ENCODE data around the gene MXRA8.

MXRA8 gene

GRCh38 chr1:1399187-1399871, 41.0 kb upstream of the MXRA8 start, which contains the start of gene CCNL2:
Gene CCNL2, minus strand, starts transcription at chr1:1399335. Its CDS starts 29 bp downstream, at chr1:1399306.
- Histone ChIP-seq H3K27me3 (ENCODE audit: control insufficient read depth, insufficient read depth, low read length) (no peaks in the 10 kb centered on the region), H3K4me1 (ENCODE audit: control insufficient read depth, insufficient read depth, low read length) (peaks cover 14% of the 10 kb centered on the region), H3K36me3 (ENCODE audit: control insufficient read depth, insufficient read depth, low read length) (peaks cover 26% of the 10 kb centered on the region), H3K9ac (ENCODE audit: low read length) (peak within 1 kb of the TSS; percentile 94), H3K27ac (ENCODE audit: low read depth, low read length) (peak within 1 kb of the TSS; percentile 91), H3K4me3 (ENCODE audit: low read length) (peak within 1 kb of the TSS; percentile 98)

DNA sequence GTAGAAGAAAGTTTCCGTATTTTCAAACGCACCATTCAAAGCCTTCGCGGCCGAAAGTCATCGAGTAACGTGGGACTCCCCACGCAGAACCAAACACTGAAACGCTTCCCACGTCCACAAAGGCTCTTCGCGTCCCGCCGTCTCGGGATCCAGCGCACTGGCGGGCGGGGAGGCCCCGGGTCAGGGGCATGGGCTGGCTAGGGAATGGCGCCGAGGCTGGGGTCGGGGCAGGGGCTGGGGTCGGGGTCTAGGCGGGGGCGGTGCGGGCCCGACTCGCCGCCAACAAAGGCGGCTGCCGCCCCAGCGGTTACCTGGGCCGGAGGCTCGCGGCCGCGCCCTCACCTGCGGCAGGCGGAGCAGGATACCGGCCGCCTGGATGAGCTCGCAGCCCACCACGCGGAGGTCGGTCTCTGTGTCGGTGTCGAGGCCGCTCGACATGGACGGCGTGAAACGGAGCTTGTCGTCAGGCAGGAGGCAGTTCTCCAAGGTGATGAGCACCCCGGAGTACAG, 40.4 kb upstream of the MXRA8 start:
- Histone ChIP-seq H3K4me1 (ENCODE audit: control insufficient read depth, insufficient read depth, low read length) (peaks cover 14% of the 10 kb centered on the region), H3K4me3 (ENCODE audit: low read length) (peak overlapping the region; percentile 93), H3K9ac (ENCODE audit: low read length) (peak overlapping the region; percentile 89), H3K36me3 (ENCODE audit: control insufficient read depth, insufficient read depth, low read length) (peaks cover 31% of the 10 kb centered on the region), H3K27me3 (ENCODE audit: control insufficient read depth, insufficient read depth, low read length) (no peaks in the 10 kb centered on the region), H3K27ac (ENCODE audit: low read depth, low read length) (peak overlapping the region; percentile 91)

GRCh38 chr1:1397839-1398523, 39.6 kb upstream of the MXRA8 start:
- no peak overlapping the region for H3K27ac ChIP-seq (ENCODE audit: low read depth, low read length)
- H3K27me3 ChIP-seq (ENCODE audit: control insufficient read depth, insufficient read depth, low read length), result no peaks in the 10 kb centered on the region
- peak overlapping the region; percentile 49 for H3K9ac ChIP-seq (ENCODE audit: low read length)
- H3K36me3 ChIP-seq (ENCODE audit: control insufficient read depth, insufficient read depth, low read length), result peaks cover 38% of the 10 kb centered on the region
- peak overlapping the region; percentile 93 for H3K4me3 ChIP-seq (ENCODE audit: low read length)
- peaks cover 14% of the 10 kb centered on the region for H3K4me1 ChIP-seq (ENCODE audit: control insufficient read depth, insufficient read depth, low read length)

- Histone ChIP-seq H3K36me3 (ENCODE audit: control insufficient read depth, insufficient read depth, low read length) (peaks cover 40% of the 10 kb centered on the region), H3K4me1 (ENCODE audit: control insufficient read depth, insufficient read depth, low read length) (peaks cover 11% of the 10 kb centered on the region), H3K27ac (ENCODE audit: low read depth, low read length) (no peak overlapping the region), H3K4me3 (ENCODE audit: low read length) (no peak overlapping the region), H3K27me3 (ENCODE audit: control insufficient read depth, insufficient read depth, low read length) (no peaks in the 10 kb centered on the region), H3K9ac (ENCODE audit: low read length) (no peak overlapping the region)
Observed at GRCh38 chr1:1395166-1395565, 36.8 kb upstream of the MXRA8 start.

DNA sequence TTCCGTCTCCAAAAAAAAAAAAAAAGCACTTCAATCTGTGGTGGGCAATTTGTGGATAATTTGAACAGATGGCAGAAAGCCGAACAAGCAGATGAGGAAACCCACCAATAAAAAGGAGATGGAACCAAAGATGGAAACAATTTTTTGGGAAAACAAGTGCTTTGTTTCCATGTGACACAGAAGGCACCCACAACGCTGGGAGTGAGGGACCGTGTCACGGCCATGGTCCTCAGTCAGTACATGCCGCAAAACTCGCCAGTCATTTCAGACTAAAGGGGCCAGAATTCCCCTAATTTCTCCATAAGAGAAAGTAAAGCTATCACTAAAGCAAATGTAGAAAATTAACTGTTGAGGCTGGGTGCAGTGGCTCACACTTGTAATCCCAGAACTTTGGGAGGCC, 35.8 kb upstream of the MXRA8 start:
- Histone ChIP-seq H3K36me3 (ENCODE audit: control insufficient read depth, insufficient read depth, low read length) (peaks cover 48% of the 10 kb centered on the region), H3K9ac (ENCODE audit: low read length) (no peak overlapping the region), H3K4me3 (ENCODE audit: low read length) (no peak overlapping the region), H3K4me1 (ENCODE audit: control insufficient read depth, insufficient read depth, low read length) (peaks cover 6% of the 10 kb centered on the region), H3K27me3 (ENCODE audit: control insufficient read depth, insufficient read depth, low read length) (no peaks in the 10 kb centered on the region), H3K27ac (ENCODE audit: low read depth, low read length) (no peak overlapping the region)

DNA sequence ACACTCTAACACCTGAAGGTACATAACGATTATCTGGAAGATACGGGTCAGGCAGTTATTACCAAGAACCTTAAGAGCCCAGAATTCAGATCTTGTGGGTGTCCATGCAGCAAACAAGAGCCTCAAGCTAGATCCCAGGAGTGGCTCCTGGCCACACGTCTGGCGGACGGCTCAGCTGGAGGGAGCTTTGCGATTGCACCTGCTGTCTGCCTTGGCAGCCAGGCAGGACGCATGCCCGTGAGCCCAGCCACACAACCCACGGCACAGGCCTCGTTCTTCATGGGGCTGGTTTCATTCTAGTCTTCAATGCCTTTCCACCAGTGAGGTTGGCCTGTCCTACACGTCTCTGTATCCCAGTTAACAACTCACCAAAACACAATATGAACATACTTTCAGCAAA, 35.1 kb upstream of the MXRA8 start:
- H3K4me1 ChIP-seq (ENCODE audit: control insufficient read depth, insufficient read depth, low read length), result peaks cover 6% of the 10 kb centered on the region
- H3K36me3 ChIP-seq (ENCODE audit: control insufficient read depth, insufficient read depth, low read length), result peaks cover 49% of the 10 kb centered on the region
- no peak overlapping the region for H3K27ac ChIP-seq (ENCODE audit: low read depth, low read length)
- no peak overlapping the region for H3K4me3 ChIP-seq (ENCODE audit: low read length)
- H3K27me3 ChIP-seq (ENCODE audit: control insufficient read depth, insufficient read depth, low read length), result no peaks in the 10 kb centered on the region
- H3K9ac ChIP-seq (ENCODE audit: low read length), result no peak overlapping the region

- H3K4me1 ChIP-seq (ENCODE audit: control insufficient read depth, insufficient read depth, low read length), result peaks cover 2% of the 10 kb centered on the region
- no peak overlapping the region for H3K4me3 ChIP-seq (ENCODE audit: low read length)
- H3K9ac ChIP-seq (ENCODE audit: low read length), result no peak overlapping the region
- H3K27ac ChIP-seq (ENCODE audit: low read depth, low read length), result no peak overlapping the region
- H3K27me3 ChIP-seq (ENCODE audit: control insufficient read depth, insufficient read depth, low read length), result no peaks in the 10 kb centered on the region
- peaks cover 52% of the 10 kb centered on the region for H3K36me3 ChIP-seq (ENCODE audit: control insufficient read depth, insufficient read depth, low read length)
Observed at GRCh38 chr1:1393014-1393413, 34.7 kb upstream of the MXRA8 start.

DNA sequence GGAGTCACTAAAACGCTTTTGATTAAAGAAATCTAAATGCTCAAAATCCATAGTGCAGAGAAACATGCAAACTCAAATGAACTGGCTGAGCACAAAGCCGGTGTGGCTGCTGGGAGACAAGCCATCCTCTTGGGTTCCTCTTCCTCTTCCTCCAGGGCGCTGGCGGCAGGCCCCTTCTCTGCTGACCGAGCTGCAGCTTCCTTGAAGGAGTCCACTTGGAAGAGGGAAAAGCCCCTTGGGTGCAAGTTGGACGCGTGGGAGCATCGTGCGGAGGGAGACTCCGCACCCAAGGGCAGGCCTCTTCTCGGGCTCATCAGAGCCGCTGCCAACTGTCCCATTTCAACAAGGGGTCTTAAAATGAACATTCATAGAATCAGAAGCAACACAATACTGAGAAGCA, 32.9 kb upstream of the MXRA8 start:
- no peak overlapping the region for H3K9ac ChIP-seq (ENCODE audit: low read length)
- H3K36me3 ChIP-seq (ENCODE audit: control insufficient read depth, insufficient read depth, low read length), result peaks cover 60% of the 10 kb centered on the region
- no peak overlapping the region for H3K27ac ChIP-seq (ENCODE audit: low read depth, low read length)
- H3K27me3 ChIP-seq (ENCODE audit: control insufficient read depth, insufficient read depth, low read length), result no peaks in the 10 kb centered on the region
- no peak overlapping the region for H3K4me3 ChIP-seq (ENCODE audit: low read length)
- no peaks in the 10 kb centered on the region for H3K4me1 ChIP-seq (ENCODE audit: control insufficient read depth, insufficient read depth, low read length)

- Histone ChIP-seq H3K9ac (ENCODE audit: low read length) (no peak overlapping the region), H3K4me3 (ENCODE audit: low read length) (no peak overlapping the region), H3K36me3 (ENCODE audit: control insufficient read depth, insufficient read depth, low read length) (peaks cover 64% of the 10 kb centered on the region), H3K27ac (ENCODE audit: low read depth, low read length) (no peak overlapping the region), H3K4me1 (ENCODE audit: control insufficient read depth, insufficient read depth, low read length) (no peaks in the 10 kb centered on the region), H3K27me3 (ENCODE audit: control insufficient read depth, insufficient read depth, low read length) (no peaks in the 10 kb centered on the region)
Observed at GRCh38 chr1:1390675-1391074, 32.3 kb upstream of the MXRA8 start.

DNA sequence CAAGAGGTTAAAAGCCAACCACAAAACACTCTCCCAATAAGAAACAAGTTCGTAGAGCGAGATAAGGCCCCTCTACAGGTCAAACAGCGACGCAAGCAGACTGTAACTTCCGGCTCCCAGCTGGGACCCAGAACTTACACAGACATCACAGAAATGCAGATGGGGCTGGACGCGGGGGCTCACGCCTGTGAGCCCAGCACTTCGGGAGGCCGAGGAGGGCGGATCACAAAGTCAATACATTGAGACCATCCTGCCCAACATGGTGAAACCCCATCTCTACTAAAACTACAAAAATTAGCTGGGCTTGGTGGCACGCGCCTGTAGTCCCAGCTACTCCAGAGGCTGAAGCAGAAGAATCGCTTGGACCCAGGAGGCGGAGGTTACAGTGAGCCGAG, 29.7 kb upstream of the MXRA8 start:
- Histone ChIP-seq H3K4me1 (ENCODE audit: control insufficient read depth, insufficient read depth, low read length) (no peaks in the 10 kb centered on the region), H3K36me3 (ENCODE audit: control insufficient read depth, insufficient read depth, low read length) (peaks cover 48% of the 10 kb centered on the region), H3K9ac (ENCODE audit: low read length) (no peak overlapping the region), H3K4me3 (ENCODE audit: low read length) (no peak overlapping the region), H3K27me3 (ENCODE audit: control insufficient read depth, insufficient read depth, low read length) (no peaks in the 10 kb centered on the region), H3K27ac (ENCODE audit: low read depth, low read length) (no peak overlapping the region)

DNA sequence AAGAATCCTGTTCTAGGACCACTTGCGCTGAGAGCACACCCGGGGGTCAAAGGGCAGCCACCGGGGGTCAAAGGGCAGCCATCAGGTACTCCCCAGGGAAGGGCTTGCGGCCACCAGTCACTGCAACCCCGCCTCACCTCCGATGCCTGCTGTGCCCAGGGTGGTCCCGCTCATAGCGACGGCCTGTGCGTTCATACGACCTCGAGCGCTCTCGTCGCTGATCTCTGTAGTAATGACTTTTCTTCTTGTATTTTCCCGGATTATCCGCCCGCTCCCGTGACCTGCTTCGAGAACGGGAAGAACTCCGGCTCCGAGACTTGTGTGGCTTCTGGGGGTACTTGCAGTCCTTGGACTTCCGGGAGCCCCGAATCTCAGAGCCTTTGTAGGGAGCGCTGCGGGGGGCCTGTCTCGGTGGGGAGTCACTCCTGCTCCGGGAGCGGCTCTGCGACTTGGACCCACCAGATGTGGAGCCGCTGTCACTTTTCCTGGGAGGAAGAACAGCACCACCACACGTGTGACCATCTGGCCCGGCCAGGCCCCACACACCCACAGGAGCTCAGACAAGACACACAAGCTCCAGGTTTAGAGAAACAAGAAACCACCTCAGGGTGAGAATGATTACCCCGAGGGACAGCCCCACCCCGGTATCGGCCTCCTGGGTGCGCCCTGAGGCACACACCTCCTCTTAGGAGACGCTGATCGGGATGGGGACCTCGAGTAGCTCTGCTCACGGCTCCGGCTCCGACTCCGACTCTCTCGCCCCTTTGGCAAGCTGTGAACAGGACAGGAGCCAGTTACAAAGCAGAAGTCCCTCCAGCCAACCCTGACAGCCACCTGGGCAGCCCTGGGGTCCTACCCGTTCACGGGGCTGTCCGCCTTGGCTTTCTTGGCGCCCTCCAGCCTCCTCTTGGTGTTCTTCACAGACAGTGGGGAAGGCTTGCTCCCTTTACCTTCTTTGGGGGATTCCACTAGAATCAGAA, 29.0 kb upstream of the MXRA8 start:
- H3K27ac ChIP-seq (ENCODE audit: low read depth, low read length), result no peak overlapping the region
- H3K9ac ChIP-seq (ENCODE audit: low read length), result no peak overlapping the region
- no peak overlapping the region for H3K4me3 ChIP-seq (ENCODE audit: low read length)
- H3K27me3 ChIP-seq (ENCODE audit: control insufficient read depth, insufficient read depth, low read length), result no peaks in the 10 kb centered on the region
- H3K36me3 ChIP-seq (ENCODE audit: control insufficient read depth, insufficient read depth, low read length), result peaks cover 42% of the 10 kb centered on the region
- no peaks in the 10 kb centered on the region for H3K4me1 ChIP-seq (ENCODE audit: control insufficient read depth, insufficient read depth, low read length)

DNA sequence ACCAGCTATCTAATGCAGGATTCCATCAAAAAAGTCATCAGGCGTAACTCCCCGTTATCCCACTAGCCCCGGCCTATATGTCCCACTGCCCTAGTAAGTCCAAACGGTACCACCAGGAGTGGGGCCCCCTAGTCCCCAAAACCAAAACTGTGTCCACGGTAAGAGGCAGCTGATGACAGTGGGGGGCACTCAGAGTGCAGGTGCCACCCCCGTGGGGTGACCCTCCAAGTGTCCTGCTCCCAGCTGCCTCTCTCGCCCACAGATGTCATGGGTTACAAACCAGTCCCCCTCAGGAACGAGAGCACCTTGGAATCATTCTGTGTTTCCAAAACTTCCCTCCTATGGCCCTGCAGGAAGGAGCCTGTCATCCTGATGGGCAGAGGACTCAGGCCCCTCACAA, 27.6 kb upstream of the MXRA8 start:
- Histone ChIP-seq H3K36me3 (ENCODE audit: control insufficient read depth, insufficient read depth, low read length) (peaks cover 36% of the 10 kb centered on the region), H3K27ac (ENCODE audit: low read depth, low read length) (no peak overlapping the region), H3K4me3 (ENCODE audit: low read length) (no peak overlapping the region), H3K9ac (ENCODE audit: low read length) (no peak overlapping the region), H3K27me3 (ENCODE audit: control insufficient read depth, insufficient read depth, low read length) (no peaks in the 10 kb centered on the region), H3K4me1 (ENCODE audit: control insufficient read depth, insufficient read depth, low read length) (no peaks in the 10 kb centered on the region)

Data from rectal smooth muscle tissue (tissue), 1 donor.